ENCODE measurements around the gene KIAA1217.

DNA sequence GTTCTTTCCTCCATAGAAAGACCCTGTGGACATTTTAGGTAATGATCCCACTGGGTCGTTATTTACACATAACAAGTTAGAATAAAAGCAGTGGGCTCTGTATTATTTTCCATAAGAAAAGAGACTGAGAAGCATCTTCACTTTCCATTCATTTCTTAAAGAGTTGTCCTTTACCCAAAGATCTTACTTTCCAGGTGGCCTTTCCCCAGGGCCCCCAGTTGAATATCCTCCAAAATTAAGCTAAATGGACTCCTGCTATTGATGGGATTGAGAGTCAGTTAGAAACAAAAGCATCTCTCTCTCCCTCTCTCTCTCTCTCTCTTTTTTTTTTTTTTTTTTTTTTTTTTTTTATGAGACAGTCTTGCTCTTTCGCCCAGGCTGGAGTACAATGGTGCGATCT, 224.8 kb downstream of the KIAA1217 start:
- TF ChIP-seq, protein P1, sequence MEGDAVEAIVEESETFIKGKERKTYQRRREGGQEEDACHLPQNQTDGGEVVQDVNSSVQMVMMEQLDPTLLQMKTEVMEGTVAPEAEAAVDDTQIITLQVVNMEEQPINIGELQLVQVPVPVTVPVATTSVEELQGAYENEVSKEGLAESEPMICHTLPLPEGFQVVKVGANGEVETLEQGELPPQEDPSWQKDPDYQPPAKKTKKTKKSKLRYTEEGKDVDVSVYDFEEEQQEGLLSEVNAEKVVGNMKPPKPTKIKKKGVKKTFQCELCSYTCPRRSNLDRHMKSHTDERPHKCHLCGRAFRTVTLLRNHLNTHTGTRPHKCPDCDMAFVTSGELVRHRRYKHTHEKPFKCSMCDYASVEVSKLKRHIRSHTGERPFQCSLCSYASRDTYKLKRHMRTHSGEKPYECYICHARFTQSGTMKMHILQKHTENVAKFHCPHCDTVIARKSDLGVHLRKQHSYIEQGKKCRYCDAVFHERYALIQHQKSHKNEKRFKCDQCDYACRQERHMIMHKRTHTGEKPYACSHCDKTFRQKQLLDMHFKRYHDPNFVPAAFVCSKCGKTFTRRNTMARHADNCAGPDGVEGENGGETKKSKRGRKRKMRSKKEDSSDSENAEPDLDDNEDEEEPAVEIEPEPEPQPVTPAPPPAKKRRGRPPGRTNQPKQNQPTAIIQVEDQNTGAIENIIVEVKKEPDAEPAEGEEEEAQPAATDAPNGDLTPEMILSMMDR (conservative IDR thresholded peaks at IDR 0.05), result no peak
- no peak for TF ChIP-seq ZFX (IDR thresholded peaks at IDR 0.05)
